ENCODE measurements around the gene WDR27.

WDR27 gene

GRCh38 chr6:169564453-169565240 is 137.2 kb downstream of the WDR27 start:
- Histone ChIP-seq H3K4me2 (ENCODE audit: low read length, poor library complexity, severe bottlenecking) (no peak overlapping the region), H4K8ac (ENCODE audit: low read length) (no peak overlapping the region), H3K23ac (ENCODE audit: low read length in 2 of 2) (no peak overlapping the region), H3K36me3 (ENCODE audit: control insufficient read depth in 1 of 2, insufficient read depth in 2 of 2, low read depth in 1 of 2, low read length in 2 of 2) (peaks cover 5 to 13% of the 10 kb centered on the region in 2 experiments), H3K9me3 (ENCODE audit: control insufficient read depth, low read length) (peaks cover 7% of the 10 kb centered on the region), H3K4ac (ENCODE audit: low read depth in 1 of 2, low read length in 2 of 2) (no peak overlapping the region), H3K79me1 (replicated peaks; ENCODE audit: low read length, poor library complexity, severe bottlenecking) (peaks cover 4% of the 10 kb centered on the region), H3K27me3 (ENCODE audit: control insufficient read depth in 1 of 2, insufficient read depth in 1 of 2, low read length in 2 of 2) (no peaks in the 10 kb centered on the region), H3K18ac (ENCODE audit: low read depth in 1 of 2, low read length in 2 of 2) (no peak overlapping the region), H2BK12ac (ENCODE audit: low read length in 2 of 2) (no peak overlapping the region), H4K91ac (ENCODE audit: low read length) (no peak overlapping the region), H2AFZ (ENCODE audit: low read depth, low read length) (no peak overlapping the region), H3K14ac (ENCODE audit: low read length in 2 of 2) (no peak overlapping the region), H3K9ac (ENCODE audit: low read length) (no peak overlapping the region), H2BK5ac (ENCODE audit: low read depth, low read length, poor library complexity, severe bottlenecking) (no peak overlapping the region), H2BK120ac (ENCODE audit: low read depth, low read length) (no peak overlapping the region), H3K27ac (ENCODE audit: low read length, poor library complexity, severe bottlenecking) (no peak overlapping the region), H3K4me1 (ENCODE audit: control insufficient read depth, insufficient read depth, low read depth, low read length) (peaks cover 2% of the 10 kb centered on the region), H2BK15ac (ENCODE audit: low read depth, poor library complexity, severe bottlenecking) (peak overlapping the region; percentile 30), H2AK5ac (ENCODE audit: low read length, severe bottlenecking) (no peak overlapping the region), H3K4me3 (ENCODE audit: insufficient read depth in 1 of 2, low read depth in 1 of 2, low read length in 2 of 2) (no peak overlapping the region)
- no peak for DNase-seq
- 90% methylated on average over 33 of the region's 33 CpGs for WGBS

DNA sequence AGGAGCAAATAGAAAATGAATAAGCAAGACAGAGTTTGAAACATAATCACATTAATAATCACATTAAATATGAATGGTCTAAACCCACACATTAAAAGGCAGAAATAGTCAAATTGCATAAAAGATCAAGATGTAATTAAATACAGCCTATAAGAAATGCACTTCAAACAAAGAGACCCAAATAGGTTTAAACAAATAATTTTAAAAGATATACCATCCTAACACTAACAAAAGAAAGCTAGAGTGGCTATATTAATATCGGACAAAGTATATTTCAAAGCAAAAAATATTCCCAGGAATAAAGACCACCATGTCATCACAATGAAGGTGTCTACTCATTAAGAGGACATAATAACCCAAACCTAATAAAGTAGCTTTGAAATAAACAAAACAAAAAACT is 140.2 kb downstream of the WDR27 start:
- Histone ChIP-seq H3K4ac (ENCODE audit: low read depth in 1 of 2, low read length in 2 of 2) (no peak overlapping the region), H3K14ac (ENCODE audit: low read length in 2 of 2) (no peak overlapping the region), H3K18ac (ENCODE audit: low read depth in 1 of 2, low read length in 2 of 2) (no peak overlapping the region), H2BK15ac (ENCODE audit: low read depth, poor library complexity, severe bottlenecking) (no peak overlapping the region), H2AFZ (ENCODE audit: low read depth, low read length) (no peak overlapping the region), H4K8ac (ENCODE audit: low read length) (no peak overlapping the region), H3K27ac (ENCODE audit: low read length, poor library complexity, severe bottlenecking) (no peak overlapping the region), H2BK5ac (ENCODE audit: low read depth, low read length, poor library complexity, severe bottlenecking) (no peak overlapping the region), H3K27me3 (ENCODE audit: control insufficient read depth in 1 of 2, insufficient read depth in 1 of 2, low read length in 2 of 2) (no peaks in the 10 kb centered on the region), H2BK120ac (ENCODE audit: low read depth, low read length) (no peak overlapping the region), H3K79me1 (replicated peaks; ENCODE audit: low read length, poor library complexity, severe bottlenecking) (peaks cover 6% of the 10 kb centered on the region), H3K4me1 (ENCODE audit: control insufficient read depth, insufficient read depth, low read depth, low read length) (no peaks in the 10 kb centered on the region), H2AK5ac (ENCODE audit: low read length, severe bottlenecking) (no peak overlapping the region), H3K9ac (ENCODE audit: low read length) (no peak overlapping the region), H3K9me3 (ENCODE audit: control insufficient read depth, low read length) (peaks cover 7% of the 10 kb centered on the region), H4K91ac (ENCODE audit: low read length) (no peak overlapping the region), H3K23ac (ENCODE audit: low read length in 2 of 2) (no peak overlapping the region), H3K4me3 (ENCODE audit: insufficient read depth in 1 of 2, low read depth in 1 of 2, low read length in 2 of 2) (no peak overlapping the region), H2BK12ac (ENCODE audit: low read length in 2 of 2) (no peak overlapping the region), H3K4me2 (ENCODE audit: low read length, poor library complexity, severe bottlenecking) (no peak overlapping the region), H3K36me3 (ENCODE audit: control insufficient read depth in 1 of 2, insufficient read depth in 2 of 2, low read depth in 1 of 2, low read length in 2 of 2) (peaks cover 9 to 14% of the 10 kb centered on the region in 2 experiments)
- no peak for DNase-seq
- WGBS: no CpG with 5 or more reads among the region's 1 CpG

DNA sequence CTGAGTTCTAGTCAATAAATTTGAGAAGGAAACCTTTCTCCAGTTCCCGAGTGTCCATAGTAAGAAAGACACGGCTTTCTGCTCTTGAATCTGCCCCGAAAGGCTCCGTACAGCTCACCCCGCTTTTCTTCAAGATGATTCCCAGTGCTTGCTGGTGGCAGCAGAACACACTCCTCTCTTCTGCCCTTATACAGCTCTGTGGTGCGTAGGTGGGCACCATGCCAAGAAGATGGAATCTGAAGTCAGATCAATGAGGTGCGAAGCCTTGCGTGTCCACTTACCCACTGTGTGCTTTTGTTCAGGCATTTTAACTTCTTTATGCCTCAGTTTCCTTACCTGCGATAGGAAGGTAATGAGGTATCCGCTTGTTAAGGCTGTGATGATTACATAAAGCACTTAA is 142.2 kb downstream of the WDR27 start:
- Histone ChIP-seq H2BK12ac (ENCODE audit: low read length in 2 of 2) (no peak overlapping the region), H3K4me1 (ENCODE audit: control insufficient read depth, insufficient read depth, low read depth, low read length) (no peaks in the 10 kb centered on the region), H3K14ac (ENCODE audit: low read length in 2 of 2) (no peak overlapping the region), H4K8ac (ENCODE audit: low read length) (no peak overlapping the region), H3K27ac (ENCODE audit: low read length, poor library complexity, severe bottlenecking) (no peak overlapping the region), H3K27me3 (ENCODE audit: control insufficient read depth in 1 of 2, insufficient read depth in 1 of 2, low read length in 2 of 2) (no peaks in the 10 kb centered on the region), H2BK120ac (ENCODE audit: low read depth, low read length) (no peak overlapping the region), H3K18ac (ENCODE audit: low read depth in 1 of 2, low read length in 2 of 2) (no peak overlapping the region), H4K91ac (ENCODE audit: low read length) (no peak overlapping the region), H2AFZ (ENCODE audit: low read depth, low read length) (no peak overlapping the region), H2BK15ac (ENCODE audit: low read depth, poor library complexity, severe bottlenecking) (no peak overlapping the region), H3K4me3 (ENCODE audit: insufficient read depth in 1 of 2, low read depth in 1 of 2, low read length in 2 of 2) (no peak overlapping the region), H3K9me3 (ENCODE audit: control insufficient read depth, low read length) (peaks cover 7% of the 10 kb centered on the region), H2AK5ac (ENCODE audit: low read length, severe bottlenecking) (no peak overlapping the region), H3K79me1 (replicated peaks; ENCODE audit: low read length, poor library complexity, severe bottlenecking) (peaks cover 4% of the 10 kb centered on the region), H3K4ac (ENCODE audit: low read depth in 1 of 2, low read length in 2 of 2) (no peak overlapping the region), H3K4me2 (ENCODE audit: low read length, poor library complexity, severe bottlenecking) (no peak overlapping the region), H3K9ac (ENCODE audit: low read length) (no peak overlapping the region), H3K23ac (ENCODE audit: low read length in 2 of 2) (no peak overlapping the region), H3K36me3 (ENCODE audit: control insufficient read depth in 1 of 2, insufficient read depth in 2 of 2, low read depth in 1 of 2, low read length in 2 of 2) (peaks cover 5 to 14% of the 10 kb centered on the region in 2 experiments), H2BK5ac (ENCODE audit: low read depth, low read length, poor library complexity, severe bottlenecking) (no peak overlapping the region)
- WGBS: 91% methylated on average over 10 of the region's 10 CpGs
- no peak for DNase-seq

GRCh38 chr6:169558774-169559441 is 142.9 kb downstream of the WDR27 start:
- Histone ChIP-seq H3K79me1 (replicated peaks; ENCODE audit: low read length, poor library complexity, severe bottlenecking) (peaks cover 4% of the 10 kb centered on the region), H2BK12ac (ENCODE audit: low read length in 2 of 2) (no peak overlapping the region), H2BK5ac (ENCODE audit: low read depth, low read length, poor library complexity, severe bottlenecking) (no peak overlapping the region), H3K4me1 (ENCODE audit: control insufficient read depth, insufficient read depth, low read depth, low read length) (no peaks in the 10 kb centered on the region), H3K27ac (ENCODE audit: low read length, poor library complexity, severe bottlenecking) (no peak overlapping the region), H3K36me3 (ENCODE audit: control insufficient read depth in 1 of 2, insufficient read depth in 2 of 2, low read depth in 1 of 2, low read length in 2 of 2) (peaks cover 0 to 14% of the 10 kb centered on the region in 2 experiments), H3K18ac (ENCODE audit: low read depth in 1 of 2, low read length in 2 of 2) (no peak overlapping the region), H2AK5ac (ENCODE audit: low read length, severe bottlenecking) (no peak overlapping the region), H3K4ac (ENCODE audit: low read depth in 1 of 2, low read length in 2 of 2) (no peak overlapping the region), H3K4me2 (ENCODE audit: low read length, poor library complexity, severe bottlenecking) (no peak overlapping the region), H4K91ac (ENCODE audit: low read length) (no peak overlapping the region), H2AFZ (ENCODE audit: low read depth, low read length) (no peak overlapping the region), H3K9me3 (ENCODE audit: control insufficient read depth, low read length) (peaks cover 7% of the 10 kb centered on the region), H3K27me3 (ENCODE audit: control insufficient read depth in 1 of 2, insufficient read depth in 1 of 2, low read length in 2 of 2) (no peaks in the 10 kb centered on the region), H3K4me3 (ENCODE audit: insufficient read depth in 1 of 2, low read depth in 1 of 2, low read length in 2 of 2) (no peak overlapping the region), H2BK120ac (ENCODE audit: low read depth, low read length) (no peak overlapping the region), H4K8ac (ENCODE audit: low read length) (no peak overlapping the region), H2BK15ac (ENCODE audit: low read depth, poor library complexity, severe bottlenecking) (no peak overlapping the region), H3K9ac (ENCODE audit: low read length) (no peak overlapping the region), H3K14ac (ENCODE audit: low read length in 2 of 2) (no peak overlapping the region), H3K23ac (ENCODE audit: low read length in 2 of 2) (no peak overlapping the region)
- WGBS: 97% methylated on average over 7 of the region's 9 CpGs
- DNase-seq: no peak
